Caco-2 (cell line): Measurements from ENCODE around the gene FN1. TPM values are rescaled to one million over a fixed set of nuclear protein-coding genes. Genes with fewer than 3 reads are reported as not detected.
A peak's percentile ranks its signal among the peaks of the same experiment; 100 is the strongest.

Experiments
- BruUV-seq: library from RNA; stranded (reverse); fragments of 400-500 nt; replicated peaks from 2 replicates; lab custom pipeline; 2021; lab: Mats Ljungman, UMichigan
- CTCF ChIA-PET: fragments of 300-600 bp; sonication (Branson Sonifier 250); formaldehyde crosslinking; loops from one replicate; lab custom pipeline; 2022; ENCODE audit warnings: antibody characterized with exemption; lab: Charles Lee
- POLR2A ChIA-PET: fragments of 300-600 bp; sonication (Branson Sonifier 250); formaldehyde crosslinking; loops from one replicate; lab custom pipeline; 2022; ENCODE audit warnings: antibody characterized with exemption; lab: Charles Lee
- DNase-seq, 2 experiments: peaks; one replicate each; pipeline versions ENCODE4 v3.0.0 to v3.0.0-alpha.2; 2020 to 2022
- H3K27me3 ChIP-seq: replicated peaks from 2 replicates; pipeline ENCODE4 v1.6.0; 2011; ENCODE audit warnings: low read length; ENCODE audit not compliant: control insufficient read depth, insufficient read depth
- H3K36me3 ChIP-seq: 2 replicates; pipeline ENCODE4 v1.5.1; 2011; ENCODE audit warnings: low read length; ENCODE audit not compliant: control insufficient read depth, insufficient read depth
- H3K4me1 ChIP-seq: fragments of 250-450 bp; sonication (Bioruptor Pico); 2 replicates; pipeline ENCODE4 v1.5.1; 2020; ENCODE audit warnings: mild to moderate bottlenecking
- H3K4me3 ChIP-seq: 2 replicates; pipeline ENCODE4 v1.5.1; 2011; ENCODE audit warnings: low read depth, mild to moderate bottlenecking, control low read depth, low read length
- H3K9me3 ChIP-seq: fragments of 250-450 bp; sonication (Bioruptor Pico); 2 replicates; pipeline ENCODE4 v1.5.1; 2020; ENCODE audit warnings: mild to moderate bottlenecking, moderate library complexity
- H3K27ac Mint-ChIP-seq: one replicate; pipeline ENCODE4 v1.8.0; 2022; ENCODE audit warnings: mixed read lengths; ENCODE audit not compliant: unreplicated experiment
- H3K27me3 Mint-ChIP-seq: one replicate; pipeline ENCODE4 v1.8.0; 2022; ENCODE audit warnings: mixed read lengths; ENCODE audit not compliant: insufficient read depth, unreplicated experiment
- H3K36me3 Mint-ChIP-seq: one replicate; pipeline ENCODE4 v1.8.0; 2022; ENCODE audit warnings: mild to moderate bottlenecking, mixed read lengths; ENCODE audit not compliant: insufficient read depth, unreplicated experiment
- H3K4me1 Mint-ChIP-seq: one replicate; pipeline ENCODE4 v1.8.0; 2022; ENCODE audit warnings: low read depth, mixed read lengths; ENCODE audit not compliant: unreplicated experiment
- H3K4me3 Mint-ChIP-seq: one replicate; pipeline ENCODE4 v1.8.0; 2022; ENCODE audit warnings: mild to moderate bottlenecking, moderate library complexity, mixed read lengths; ENCODE audit not compliant: unreplicated experiment
- H3K9me3 Mint-ChIP-seq: one replicate; pipeline ENCODE4 v1.8.0; 2022; ENCODE audit warnings: mixed read lengths; ENCODE audit not compliant: unreplicated experiment
- CTCF ChIP-seq, 2 experiments: fragments of 200-600 bp in 1 of 2; IDR thresholded peaks; 1 replicate in 1 of 2; 2 replicates in 1 of 2; pipeline versions ENCODE4 v1.5.1 to v1.8.0; 2011 to 2022; ENCODE audit warnings: antibody characterized with exemption in 1 of 2, control low read depth in 1 of 2, inconsistent platforms in 1 of 2, low read depth in 1 of 2, low read length in 1 of 2, mild to moderate bottlenecking in 1 of 2, moderate library complexity in 1 of 2; ENCODE audit not compliant: insufficient read depth in 1 of 2, severe bottlenecking in 1 of 2, unreplicated experiment in 1 of 2
- intact Hi-C: fragments of 100-400 bp; cut with micrococcal nuclease; formaldehyde crosslinking; loops from one replicate; pipeline ENCODE4 v1.10.0; 2022; ENCODE audit not compliant: unreplicated experiment
- total RNA-seq: library from RNA; stranded (reverse); gene quantifications from 2 replicates; pipeline ENCODE4 v1.2.3, GENCODE V29; 2022

FN1 gene
- total RNA-seq, 1 experiment from 2014 or later = 3,805 TPM

- no peaks in the 10 kb centered on the region for H3K4me1 ChIP-seq
- DNase-seq = no peak
- intact Hi-C loops = no loop called here
- POLR2A ChIA-PET = no interaction called here
- H3K4me1 Mint-ChIP-seq = peaks cover 6% of the 10 kb centered on the region
- H3K27me3 ChIP-seq = no peaks in the 10 kb centered on the region
- no peak overlapping the region for H3K4me3 ChIP-seq
- H3K36me3 ChIP-seq = no peaks in the 10 kb centered on the region
- no peaks in the 10 kb centered on the region for H3K9me3 ChIP-seq
- CTCF ChIA-PET = no interaction called here
- peaks cover 90% of the 10 kb centered on the region for H3K36me3 Mint-ChIP-seq
- H3K9me3 Mint-ChIP-seq = no peaks in the 10 kb centered on the region
- peak overlapping the region; percentile 47 for H3K27ac Mint-ChIP-seq
- no peak for TF ChIP-seq CTCF (IDR thresholded peaks at IDR 0.05; ENCODE audit: insufficient read depth in 1 of 2, low read depth in 1 of 2, low read length in 1 of 2, severe bottlenecking in 1 of 2, unreplicated experiment in 1 of 2)
- no peak overlapping the region for H3K4me3 Mint-ChIP-seq
- no peaks in the 10 kb centered on the region for H3K27me3 Mint-ChIP-seq
- no TSS peak for BruUV-seq
Observed at GRCh38 chr2:215355801-215356200, 80.1 kb downstream of the FN1 start.

- no peaks in the 10 kb centered on the region; the same call in 1 of the 2 replicates for H3K36me3 ChIP-seq
- H3K4me3 ChIP-seq = no peak overlapping the region
- POLR2A ChIA-PET = no interaction called here
- no peak for TF ChIP-seq CTCF (IDR thresholded peaks at IDR 0.05; ENCODE audit: insufficient read depth in 1 of 2, low read depth in 1 of 2, low read length in 1 of 2, severe bottlenecking in 1 of 2, unreplicated experiment in 1 of 2)
- no peaks in the 10 kb centered on the region for H3K27me3 ChIP-seq
- DNase-seq = no peak
- Mint-ChIP-seq H3K27me3 (no peaks in the 10 kb centered on the region), H3K4me3 (no peak overlapping the region), H3K27ac (peak overlapping the region; percentile 86), H3K36me3 (peaks cover 90% of the 10 kb centered on the region), H3K9me3 (no peaks in the 10 kb centered on the region), H3K4me1 (peaks cover 6% of the 10 kb centered on the region)
- CTCF ChIA-PET = interaction anchor here (0.6 kb wide), 1 partner anchor 576 kb away, joined by 3 read pairs; no protein-coding TSS in a partner anchor
- BruUV-seq = no TSS peak
- H3K9me3 ChIP-seq = no peaks in the 10 kb centered on the region
- H3K4me1 ChIP-seq = no peaks in the 10 kb centered on the region
- intact Hi-C loops = no loop called here
Observed at GRCh38 chr2:215354771-215355695, 80.8 kb downstream of the FN1 start.

GRCh38 chr2:215352602-215353001 lies 83.3 kb downstream of the FN1 start:
- no TSS peak for BruUV-seq
- intact Hi-C loops = no loop called here
- Histone ChIP-seq H3K4me1 (no peaks in the 10 kb centered on the region), H3K4me3 (no peak overlapping the region), H3K36me3 (no peaks in the 10 kb centered on the region; the same call in none of the 2 replicates), H3K27me3 (no peaks in the 10 kb centered on the region), H3K9me3 (no peaks in the 10 kb centered on the region)
- POLR2A ChIA-PET = no interaction called here
- CTCF ChIA-PET = no interaction called here
- H3K27ac Mint-ChIP-seq = no peak overlapping the region
- no peak for TF ChIP-seq CTCF (IDR thresholded peaks at IDR 0.05; ENCODE audit: insufficient read depth in 1 of 2, low read depth in 1 of 2, low read length in 1 of 2, severe bottlenecking in 1 of 2, unreplicated experiment in 1 of 2)
- peaks cover 6% of the 10 kb centered on the region for H3K4me1 Mint-ChIP-seq
- no peaks in the 10 kb centered on the region for H3K9me3 Mint-ChIP-seq
- H3K27me3 Mint-ChIP-seq = no peaks in the 10 kb centered on the region
- no peak for DNase-seq
- no peak overlapping the region for H3K4me3 Mint-ChIP-seq
- peaks cover 91% of the 10 kb centered on the region for H3K36me3 Mint-ChIP-seq
